HEK293 (cell line): Measurements from ENCODE around the gene DCD.

ENCODE experiments used
- CTCF ChIA-PET: fragments of 350-600 bp; formaldehyde crosslinking; extraction: SDS; loops from one replicate; lab custom pipeline; 2021; ENCODE audit warnings: antibody characterized with exemption; lab: Yijun Ruan, JAX
- POLR2A ChIA-PET: fragments of 300-600 bp; formaldehyde crosslinking; extraction: SDS; loops from one replicate; lab custom pipeline; 2020; ENCODE audit warnings: antibody characterized with exemption, inconsistent platforms; lab: Yijun Ruan, JAX
- H3K27ac ChIP-seq: fragments of 200-500 bp; sonication (Bioruptor generic); 2 replicates; pipeline ENCODE4 v1.5.1; 2014; ENCODE audit warnings: low read depth, low read length, control low read depth, inconsistent platforms; ENCODE audit errors: extremely low read depth
- H3K36me3 ChIP-seq, 2 experiments: fragments of 200-500 bp in 1 of 2; sonication (Bioruptor generic) in 1 of 2; 1 replicate in 1 of 2; 2 replicates in 1 of 2; pipeline ENCODE4 v1.5.1; 2014 to 2017; ENCODE audit warnings: inconsistent platforms in 2 of 2, low read length in 2 of 2; ENCODE audit not compliant: control insufficient read depth in 2 of 2, insufficient read depth in 1 of 2
- H3K4me1 ChIP-seq: fragments of 200-500 bp; sonication (Bioruptor generic); 2 replicates; pipeline ENCODE4 v1.5.1; 2014; ENCODE audit warnings: mild to moderate bottlenecking, low read length, inconsistent platforms; ENCODE audit not compliant: control insufficient read depth, insufficient read depth
- H3K4me3 ChIP-seq: 2 replicates; pipeline ENCODE4 v1.5.1; 2011; ENCODE audit warnings: low read depth, mild to moderate bottlenecking, control low read depth, low read length, moderate library complexity
- H3K9me3 ChIP-seq: fragments of 200-500 bp; sonication (Bioruptor generic); 2 replicates; pipeline ENCODE4 v1.5.1; 2014; ENCODE audit warnings: low read depth, low read length, inconsistent platforms; ENCODE audit not compliant: control insufficient read depth, insufficient read depth
- CTCF ChIP-seq: fragments of 450-650 bp; formaldehyde crosslinking; IDR thresholded peaks from 2 replicates; pipeline ENCODE4 v1.5.1; 2016; ENCODE audit warnings: missing biosample characterization, missing genetic modification characterization
- ELK4 ChIP-seq: IDR thresholded peaks from 2 replicates; pipeline ENCODE4 v1.6.1; 2011; ENCODE audit warnings: mild to moderate bottlenecking, low read depth, low read length, borderline replicate concordance
- HOXC10 ChIP-seq: sonication (generic); formaldehyde crosslinking; IDR thresholded peaks from 2 replicates; pipeline ENCODE4 v1.8.1; 2023; ENCODE audit warnings: mild to moderate bottlenecking, missing genetic modification reagents
- KLF8 ChIP-seq: fragments of 450-650 bp; formaldehyde crosslinking; IDR thresholded peaks from 2 replicates; pipeline ENCODE4 v1.5.1; 2016; ENCODE audit warnings: missing biosample characterization, missing genetic modification characterization
- MEIS1 ChIP-seq: sonication (generic); formaldehyde crosslinking; IDR thresholded peaks from 2 replicates; pipeline ENCODE4 v1.8.1; 2022; ENCODE audit warnings: missing genetic modification reagents, mild to moderate bottlenecking, borderline replicate concordance
- PRDM1 ChIP-seq: fragments of 450-650 bp; formaldehyde crosslinking; IDR thresholded peaks from 2 replicates; pipeline ENCODE4; 2016; ENCODE audit warnings: missing biosample characterization, missing genetic modification characterization
- PRDM4 ChIP-seq: fragments of 450-650 bp; formaldehyde crosslinking; IDR thresholded peaks from 2 replicates; pipeline ENCODE4 v1.5.1; 2017; ENCODE audit warnings: missing biosample characterization, missing genetic modification characterization
- ZBTB17 ChIP-seq: fragments of 450-650 bp; formaldehyde crosslinking; IDR thresholded peaks from 2 replicates; pipeline ENCODE4 v1.5.1; 2016; ENCODE audit warnings: missing biosample characterization, missing genetic modification characterization
- ZEB2 ChIP-seq: fragments of 450-650 bp; formaldehyde crosslinking; IDR thresholded peaks from 2 replicates; pipeline ENCODE4 v1.5.1; 2016; ENCODE audit warnings: missing biosample characterization, missing genetic modification characterization
- ZNF133 ChIP-seq: fragments of 450-650 bp; formaldehyde crosslinking; IDR thresholded peaks from 2 replicates; pipeline ENCODE4 v1.5.1; 2016; ENCODE audit warnings: missing biosample characterization, missing genetic modification characterization
- ZNF175 ChIP-seq: fragments of 450-650 bp; formaldehyde crosslinking; IDR thresholded peaks from 2 replicates; pipeline ENCODE4 v1.5.1; 2016; ENCODE audit warnings: missing biosample characterization, missing genetic modification characterization
- ZNF324 ChIP-seq: fragments of 450-650 bp; formaldehyde crosslinking; IDR thresholded peaks from 2 replicates; pipeline ENCODE4 v1.5.1; 2016; ENCODE audit warnings: missing biosample characterization, missing genetic modification characterization
- ZNF362 ChIP-seq: fragments of 450-650 bp; formaldehyde crosslinking; IDR thresholded peaks from 2 replicates; pipeline ENCODE4 v1.5.1; 2016; ENCODE audit warnings: missing biosample characterization, missing genetic modification characterization
- ZNF416 ChIP-seq: fragments of 450-650 bp; formaldehyde crosslinking; IDR thresholded peaks from 2 replicates; pipeline ENCODE4 v1.5.1; 2016; ENCODE audit warnings: missing biosample characterization, missing genetic modification characterization
- ZNF529 ChIP-seq: fragments of 450-650 bp; formaldehyde crosslinking; IDR thresholded peaks from 2 replicates; pipeline ENCODE4 v1.5.1; 2017; ENCODE audit warnings: missing genetic modification characterization, missing biosample characterization; ENCODE audit not compliant: insufficient replicate concordance
- ZNF558 ChIP-seq: fragments of 450-650 bp; formaldehyde crosslinking; IDR thresholded peaks from 2 replicates; pipeline ENCODE4 v1.5.1; 2016; ENCODE audit warnings: missing biosample characterization, missing genetic modification characterization
- ZNF791 ChIP-seq: fragments of 450-650 bp; formaldehyde crosslinking; IDR thresholded peaks from 2 replicates; pipeline ENCODE4 v1.5.1; 2016; ENCODE audit warnings: missing biosample characterization, missing genetic modification characterization
- TF ChIP-seq, protein P1 (sequence below): fragments of 450-650 bp; formaldehyde crosslinking; IDR thresholded peaks from 2 replicates; pipeline ENCODE4 v1.5.0; 2017; ENCODE audit warnings: missing biosample characterization, missing genetic modification characterization, borderline replicate concordance
- TF ChIP-seq, protein P2 (sequence below): fragments of 450-650 bp; IDR thresholded peaks from 2 replicates; pipeline ENCODE4 v1.5.1; 2018; ENCODE audit warnings: missing biosample characterization, mild to moderate bottlenecking, missing genetic modification characterization
- TF ChIP-seq, protein P3 (sequence below): fragments of 450-650 bp; formaldehyde crosslinking; IDR thresholded peaks from 2 replicates; pipeline ENCODE4 v1.5.1; 2016; ENCODE audit warnings: missing biosample characterization, missing genetic modification characterization

The DCD gene

DNA sequence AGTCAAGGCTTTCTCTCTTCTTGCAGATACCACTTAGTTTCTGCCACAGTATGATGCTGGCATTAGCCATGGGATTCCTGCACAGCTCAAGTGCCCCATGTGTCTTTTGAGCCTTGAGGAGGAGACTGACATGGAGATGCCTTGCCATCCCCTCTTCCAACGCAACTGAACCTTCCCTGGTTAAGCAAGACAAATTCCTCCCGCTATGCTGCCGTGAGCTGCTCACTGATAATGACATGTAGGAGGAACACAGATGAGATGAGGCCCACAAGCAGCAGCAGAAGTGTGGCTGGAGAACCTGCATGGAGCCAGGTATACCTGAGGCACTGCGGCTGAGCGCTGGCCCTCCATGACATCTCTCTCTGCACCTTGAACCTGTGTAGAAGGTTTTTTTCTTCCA, 44.3 kb downstream of the DCD start:
- H3K4me3 ChIP-seq: no peak overlapping the region
- POLR2A ChIA-PET: no interaction called here
- no peaks in the 10 kb centered on the region for H3K9me3 ChIP-seq
- no peaks in the 10 kb centered on the region for H3K36me3 ChIP-seq
- no peak overlapping the region for H3K27ac ChIP-seq
- no peaks in the 10 kb centered on the region for H3K4me1 ChIP-seq
- CTCF ChIA-PET: interaction anchor here (0.6 to 5.6 kb wide), 16 partner anchors 8 to 355 kb away, joined by 3 to 26 read pairs (median 4); no protein-coding TSS in a partner anchor
- TF ChIP-seq CTCF (tag by site-specific recombination): no peak
- TF ChIP-seq ZNF558 (tag by site-specific recombination): no peak
- TF ChIP-seq ZNF529 (tag by site-specific recombination): no peak
- no peak for TF ChIP-seq ZEB2 (tag by site-specific recombination)
- TF ChIP-seq MEIS1 (CRISPR knock-in tag): no peak
- TF ChIP-seq ZNF324: no peak
- TF ChIP-seq ELK4: no peak
- no peak for TF ChIP-seq PRDM1
- TF ChIP-seq, protein P1, sequence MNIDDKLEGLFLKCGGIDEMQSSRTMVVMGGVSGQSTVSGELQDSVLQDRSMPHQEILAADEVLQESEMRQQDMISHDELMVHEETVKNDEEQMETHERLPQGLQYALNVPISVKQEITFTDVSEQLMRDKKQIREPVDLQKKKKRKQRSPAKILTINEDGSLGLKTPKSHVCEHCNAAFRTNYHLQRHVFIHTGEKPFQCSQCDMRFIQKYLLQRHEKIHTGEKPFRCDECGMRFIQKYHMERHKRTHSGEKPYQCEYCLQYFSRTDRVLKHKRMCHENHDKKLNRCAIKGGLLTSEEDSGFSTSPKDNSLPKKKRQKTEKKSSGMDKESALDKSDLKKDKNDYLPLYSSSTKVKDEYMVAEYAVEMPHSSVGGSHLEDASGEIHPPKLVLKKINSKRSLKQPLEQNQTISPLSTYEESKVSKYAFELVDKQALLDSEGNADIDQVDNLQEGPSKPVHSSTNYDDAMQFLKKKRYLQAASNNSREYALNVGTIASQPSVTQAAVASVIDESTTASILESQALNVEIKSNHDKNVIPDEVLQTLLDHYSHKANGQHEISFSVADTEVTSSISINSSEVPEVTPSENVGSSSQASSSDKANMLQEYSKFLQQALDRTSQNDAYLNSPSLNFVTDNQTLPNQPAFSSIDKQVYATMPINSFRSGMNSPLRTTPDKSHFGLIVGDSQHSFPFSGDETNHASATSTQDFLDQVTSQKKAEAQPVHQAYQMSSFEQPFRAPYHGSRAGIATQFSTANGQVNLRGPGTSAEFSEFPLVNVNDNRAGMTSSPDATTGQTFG: no peak
- TF ChIP-seq, protein P2, sequence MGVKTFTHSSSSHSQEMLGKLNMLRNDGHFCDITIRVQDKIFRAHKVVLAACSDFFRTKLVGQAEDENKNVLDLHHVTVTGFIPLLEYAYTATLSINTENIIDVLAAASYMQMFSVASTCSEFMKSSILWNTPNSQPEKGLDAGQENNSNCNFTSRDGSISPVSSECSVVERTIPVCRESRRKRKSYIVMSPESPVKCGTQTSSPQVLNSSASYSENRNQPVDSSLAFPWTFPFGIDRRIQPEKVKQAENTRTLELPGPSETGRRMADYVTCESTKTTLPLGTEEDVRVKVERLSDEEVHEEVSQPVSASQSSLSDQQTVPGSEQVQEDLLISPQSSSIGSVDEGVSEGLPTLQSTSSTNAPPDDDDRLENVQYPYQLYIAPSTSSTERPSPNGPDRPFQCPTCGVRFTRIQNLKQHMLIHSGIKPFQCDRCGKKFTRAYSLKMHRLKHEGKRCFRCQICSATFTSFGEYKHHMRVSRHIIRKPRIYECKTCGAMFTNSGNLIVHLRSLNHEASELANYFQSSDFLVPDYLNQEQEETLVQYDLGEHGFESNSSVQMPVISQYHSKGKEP (tag by site-specific recombination): no peak
- no peak for TF ChIP-seq ZNF133 (tag by site-specific recombination)
- no peak for TF ChIP-seq ZNF175 (tag by site-specific recombination)
- TF ChIP-seq ZNF791 (tag by site-specific recombination): no peak
- no peak for TF ChIP-seq ZNF416

DNA sequence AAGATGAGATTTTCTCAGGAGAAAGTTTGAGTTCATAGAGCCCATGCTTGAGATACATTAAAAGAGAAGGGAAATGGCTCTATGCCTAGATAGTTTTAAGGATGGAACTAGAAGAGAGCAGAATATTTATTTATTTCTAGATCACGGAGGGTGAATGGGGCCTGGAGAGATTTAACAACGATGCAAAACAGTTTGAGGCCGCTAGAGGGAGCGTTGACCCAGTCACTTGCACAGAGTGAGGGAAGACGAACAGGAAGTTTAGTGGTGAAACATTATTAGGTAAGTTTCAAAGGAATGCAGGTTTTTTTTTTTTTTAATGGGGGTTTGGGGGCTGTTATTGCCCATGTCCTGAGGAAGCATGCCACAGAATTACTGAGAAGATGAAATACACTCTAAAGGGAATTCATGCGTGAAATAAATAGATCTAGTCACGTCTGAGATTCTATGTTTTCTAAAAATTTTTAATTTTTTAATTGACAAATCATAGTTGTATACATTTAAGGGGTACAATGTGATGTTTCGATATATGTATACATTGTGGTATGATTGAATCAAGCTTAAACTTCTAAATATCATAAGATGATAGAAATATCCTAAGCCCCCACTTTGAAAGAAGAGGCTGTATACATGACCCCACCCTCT, 44.9 kb downstream of the DCD start:
- Histone ChIP-seq H3K4me3 (no peak overlapping the region), H3K9me3 (no peaks in the 10 kb centered on the region), H3K36me3 (no peaks in the 10 kb centered on the region), H3K4me1 (no peaks in the 10 kb centered on the region), H3K27ac (no peak overlapping the region)
- ChIA-PET POLR2A (no interaction called here), CTCF (interaction anchor here (0.6 to 5.6 kb wide), 17 partner anchors 8 to 98 kb away, joined by 3 to 26 read pairs (median 5); no protein-coding TSS in a partner anchor)
- TF ChIP-seq PRDM4 (tag by site-specific recombination) (0 out of 2 replicates have a peak, but pooled peaks have one; percentile 10), HOXC10 (CRISPR knock-in tag) (no peak), ZBTB17 (tag by site-specific recombination) (peak; percentile 49; the same call in 1 of the 2 replicates), ZNF362 (tag by site-specific recombination) (peak; percentile 77), KLF8 (tag by site-specific recombination) (peak; percentile 32; the same call in 1 of the 2 replicates)
- TF ChIP-seq, protein P3, sequence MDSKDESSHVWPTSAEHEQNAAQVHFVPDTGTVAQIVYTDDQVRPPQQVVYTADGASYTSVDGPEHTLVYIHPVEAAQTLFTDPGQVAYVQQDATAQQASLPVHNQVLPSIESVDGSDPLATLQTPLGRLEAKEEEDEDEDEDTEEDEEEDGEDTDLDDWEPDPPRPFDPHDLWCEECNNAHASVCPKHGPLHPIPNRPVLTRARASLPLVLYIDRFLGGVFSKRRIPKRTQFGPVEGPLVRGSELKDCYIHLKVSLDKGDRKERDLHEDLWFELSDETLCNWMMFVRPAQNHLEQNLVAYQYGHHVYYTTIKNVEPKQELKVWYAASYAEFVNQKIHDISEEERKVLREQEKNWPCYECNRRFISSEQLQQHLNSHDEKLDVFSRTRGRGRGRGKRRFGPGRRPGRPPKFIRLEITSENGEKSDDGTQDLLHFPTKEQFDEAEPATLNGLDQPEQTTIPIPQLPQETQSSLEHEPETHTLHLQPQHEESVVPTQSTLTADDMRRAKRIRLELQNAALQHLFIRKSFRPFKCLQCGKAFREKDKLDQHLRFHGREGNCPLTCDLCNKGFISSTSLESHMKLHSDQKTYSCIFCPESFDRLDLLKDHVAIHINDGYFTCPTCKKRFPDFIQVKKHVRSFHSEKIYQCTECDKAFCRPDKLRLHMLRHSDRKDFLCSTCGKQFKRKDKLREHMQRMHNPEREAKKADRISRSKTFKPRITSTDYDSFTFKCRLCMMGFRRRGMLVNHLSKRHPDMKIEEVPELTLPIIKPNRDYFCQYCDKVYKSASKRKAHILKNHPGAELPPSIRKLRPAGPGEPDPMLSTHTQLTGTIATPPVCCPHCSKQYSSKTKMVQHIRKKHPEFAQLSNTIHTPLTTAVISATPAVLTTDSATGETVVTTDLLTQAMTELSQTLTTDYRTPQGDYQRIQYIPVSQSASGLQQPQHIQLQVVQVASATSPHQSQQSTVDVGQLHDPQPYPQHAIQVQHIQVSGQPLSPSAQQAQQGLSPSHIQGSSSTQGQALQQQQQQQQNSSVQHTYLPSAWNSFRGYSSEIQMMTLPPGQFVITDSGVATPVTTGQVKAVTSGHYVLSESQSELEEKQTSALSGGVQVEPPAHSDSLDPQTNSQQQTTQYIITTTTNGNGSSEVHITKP (tag by site-specific recombination): 0 out of 2 replicates have a peak, but pooled peaks have one; percentile 7
